Prostate gland (tissue), 2 donors: ENCODE measurements around the gene RBM6. TPM values are rescaled to one million over a fixed set of nuclear protein-coding genes. Genes with fewer than 3 reads are reported as not detected.

ENCODE experiments used
- DNase-seq: peaks from one replicate; pipeline ENCODE4 v3.0.0-alpha.2; 2019; ENCODE audit warnings: low spot score
- H3K27ac ChIP-seq, 2 donors: fragments of 200-600 bp; sonication (generic); 2 replicates each; pipeline ENCODE4 v1.5.1; 2017 to 2019
- H3K27me3 ChIP-seq: fragments of 200-600 bp; sonication (generic); replicated peaks from 2 replicates; pipeline ENCODE4 v1.5.1; 2019; ENCODE audit not compliant: insufficient read depth
- H3K36me3 ChIP-seq, 2 donors: fragments of 200-600 bp; sonication (generic); 1 replicate in 1 of 2; 2 replicates in 1 of 2; pipeline versions ENCODE4 v1.5.1 to v1.8.1; 2017 to 2019
- H3K4me1 ChIP-seq: fragments of 200-600 bp; sonication (generic); replicated peaks from 2 replicates; pipeline ENCODE4 v1.5.1; 2019
- H3K4me3 ChIP-seq, 2 donors: fragments of 200-600 bp; sonication (generic); 2 replicates each; pipeline ENCODE4 v1.5.1; 2017 to 2019
- H3K9me3 ChIP-seq: fragments of 200-600 bp; sonication (generic); 2 replicates; pipeline ENCODE4 v1.5.1; 2017
- POLR2A ChIP-seq: fragments of 450-650 bp; IDR thresholded peaks from one replicate; pipeline ENCODE4 v1.6.1; 2016; ENCODE audit warnings: antibody characterized with exemption, mild to moderate bottlenecking
- POLR2AphosphoS5 ChIP-seq: sonication (generic); formaldehyde crosslinking; IDR thresholded peaks from one replicate; pipeline ENCODE4 v1.6.1; 2017; ENCODE audit warnings: antibody characterized with exemption
- WGBS: methylation state at CpG from one replicate; pipeline ENCODE4 v1.1.5; 2018; 5-methylcytosine and 5-hydroxymethylcytosine counted together
- intact Hi-C: fragments of 100-400 bp; cut with DNase I; formaldehyde crosslinking; loops from one replicate; pipeline ENCODE4 v1.14.2; 2022
- total RNA-seq, 2 donors: library from RNA; depleted of rRNA; stranded (reverse); fragments of >200 nt; gene quantifications; one replicate each; pipeline ENCODE4 v1.1.0, GENCODE V29; 2016
- TF ChIP-seq, protein P1 (sequence below), 4 experiments: fragments of 200-600 bp in 2 of 4; fragments of 450-650 bp in 2 of 4; sonication (generic) in 2 of 4; IDR thresholded peaks; 1 replicate in 3 of 4; 2 replicates in 1 of 4; pipeline ENCODE4 v1.5.1; 2016 to 2019; ENCODE audit warnings: antibody characterized with exemption in 4 of 4, mild to moderate bottlenecking in 2 of 4, moderate library complexity in 2 of 4

The RBM6 gene
- total RNA-seq, 2 donors from 2014 or later, result 53.1 to 176 TPM

DNA sequence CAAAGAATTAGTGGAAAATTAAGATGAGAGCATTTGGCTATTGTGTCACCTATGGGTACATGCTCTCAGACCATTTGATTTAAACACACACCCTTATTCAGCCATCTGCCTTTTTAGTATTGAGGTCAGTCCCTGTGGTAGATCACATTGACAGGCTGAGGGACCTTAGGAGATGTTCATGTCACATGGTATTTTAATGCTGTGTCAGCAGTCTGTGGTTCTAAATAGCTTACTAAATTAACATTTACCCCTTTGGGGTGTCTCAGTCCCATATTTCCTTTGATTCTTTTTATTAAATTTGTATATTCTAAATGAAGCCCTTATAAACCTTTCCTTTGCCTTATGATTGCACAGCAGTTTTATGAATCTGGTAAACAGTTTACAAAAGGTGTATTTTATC lies 151.0 kb downstream of the RBM6 start:
- H3K4me3 ChIP-seq, result peak overlapping the region in 1 of 2 donors; percentile 93

DNA sequence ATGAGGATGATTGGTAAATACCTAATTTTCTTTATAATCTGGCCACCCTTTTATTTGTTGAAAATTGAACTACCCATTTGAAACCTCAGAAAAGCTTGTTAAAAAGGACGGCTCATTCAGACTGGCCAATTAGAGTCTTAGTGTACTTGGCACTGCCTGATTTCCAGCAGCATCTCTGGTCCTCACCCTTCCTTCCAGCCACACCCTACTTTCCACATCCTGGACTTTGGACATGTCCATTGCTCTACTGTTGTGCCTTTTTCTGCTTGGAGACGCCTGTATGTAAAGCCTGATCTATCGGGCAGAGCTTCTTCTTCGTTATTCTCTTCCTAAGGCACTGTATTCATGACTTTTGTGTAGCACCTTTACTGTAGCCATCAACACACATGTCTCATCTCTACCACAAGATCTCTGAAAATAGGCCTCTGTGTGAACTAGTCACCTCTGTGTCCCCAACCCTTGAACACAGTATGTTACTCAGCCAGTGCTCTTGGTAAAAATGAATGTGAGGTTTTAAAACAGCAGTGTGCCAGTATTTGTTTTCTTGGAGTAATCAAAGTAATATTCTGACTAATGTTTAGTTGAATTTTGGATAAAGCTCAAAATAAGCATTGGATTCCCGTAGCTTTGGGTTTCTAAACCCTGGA lies 155.5 kb downstream of the RBM6 start:
- no peak for DNase-seq
- Histone ChIP-seq H3K27ac (no peak overlapping the region), H3K36me3 (peaks cover 14 to 39% of the 10 kb centered on the region in 2 donors), H3K9me3 (no peaks in the 10 kb centered on the region), H3K4me3 (no peak overlapping the region), H3K27me3 (no peaks in the 10 kb centered on the region), H3K4me1 (peaks cover 3% of the 10 kb centered on the region)
- TF ChIP-seq POLR2AphosphoS5, result no peak
- no peak for TF ChIP-seq POLR2A
- TF ChIP-seq, protein P1, sequence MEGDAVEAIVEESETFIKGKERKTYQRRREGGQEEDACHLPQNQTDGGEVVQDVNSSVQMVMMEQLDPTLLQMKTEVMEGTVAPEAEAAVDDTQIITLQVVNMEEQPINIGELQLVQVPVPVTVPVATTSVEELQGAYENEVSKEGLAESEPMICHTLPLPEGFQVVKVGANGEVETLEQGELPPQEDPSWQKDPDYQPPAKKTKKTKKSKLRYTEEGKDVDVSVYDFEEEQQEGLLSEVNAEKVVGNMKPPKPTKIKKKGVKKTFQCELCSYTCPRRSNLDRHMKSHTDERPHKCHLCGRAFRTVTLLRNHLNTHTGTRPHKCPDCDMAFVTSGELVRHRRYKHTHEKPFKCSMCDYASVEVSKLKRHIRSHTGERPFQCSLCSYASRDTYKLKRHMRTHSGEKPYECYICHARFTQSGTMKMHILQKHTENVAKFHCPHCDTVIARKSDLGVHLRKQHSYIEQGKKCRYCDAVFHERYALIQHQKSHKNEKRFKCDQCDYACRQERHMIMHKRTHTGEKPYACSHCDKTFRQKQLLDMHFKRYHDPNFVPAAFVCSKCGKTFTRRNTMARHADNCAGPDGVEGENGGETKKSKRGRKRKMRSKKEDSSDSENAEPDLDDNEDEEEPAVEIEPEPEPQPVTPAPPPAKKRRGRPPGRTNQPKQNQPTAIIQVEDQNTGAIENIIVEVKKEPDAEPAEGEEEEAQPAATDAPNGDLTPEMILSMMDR (IDR thresholded peaks at IDR 0.05), result no peak
- 86% methylated on average over 5 of the region's 5 CpGs for WGBS
- intact Hi-C loops, result no loop called here

More for the DNA sequence above, 151.0 kb downstream of the RBM6 start:
- Histone ChIP-seq H3K4me1 (peaks cover 6% of the 10 kb centered on the region), H3K36me3 (peaks cover 7 to 21% of the 10 kb centered on the region in 2 donors), H3K27ac (no peak overlapping the region), H3K9me3 (no peaks in the 10 kb centered on the region), H3K27me3 (no peaks in the 10 kb centered on the region)
- intact Hi-C loops, result no loop called here
- no peak for DNase-seq
- TF ChIP-seq, protein P1 (IDR thresholded peaks at IDR 0.05), result no peak
- TF ChIP-seq POLR2A, result no peak
- TF ChIP-seq POLR2AphosphoS5, result no peak

DNA sequence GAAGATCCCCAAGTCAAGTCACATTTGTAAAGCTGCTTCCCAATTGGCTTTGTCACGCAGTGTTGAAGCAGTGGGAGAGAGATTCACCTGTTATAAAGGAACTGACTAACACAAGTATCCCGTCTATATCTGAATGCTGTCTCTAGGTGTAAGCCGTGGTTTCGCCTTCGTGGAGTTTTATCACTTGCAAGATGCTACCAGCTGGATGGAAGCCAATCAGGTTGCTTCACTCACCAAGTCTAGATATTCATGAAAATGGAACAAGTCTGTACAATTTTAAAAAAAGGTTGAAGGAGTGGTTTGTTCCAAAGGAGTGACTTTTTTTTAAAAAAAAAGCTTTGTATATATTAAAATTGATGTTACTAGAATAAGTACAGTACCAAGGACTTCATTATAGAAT lies 160.4 kb downstream of the RBM6 start:
- intact Hi-C loops, result no loop called here
- Histone ChIP-seq H3K4me1 (no peaks in the 10 kb centered on the region), H3K4me3 (no peak overlapping the region), H3K27ac (no peak overlapping the region), H3K27me3 (no peaks in the 10 kb centered on the region), H3K36me3 (peaks cover 21 to 62% of the 10 kb centered on the region in 2 donors), H3K9me3 (no peaks in the 10 kb centered on the region)
- no peak for DNase-seq
- WGBS, result 81% methylated on average over 5 of the region's 5 CpGs
- TF ChIP-seq, protein P1 (IDR thresholded peaks at IDR 0.05), result no peak

DNA sequence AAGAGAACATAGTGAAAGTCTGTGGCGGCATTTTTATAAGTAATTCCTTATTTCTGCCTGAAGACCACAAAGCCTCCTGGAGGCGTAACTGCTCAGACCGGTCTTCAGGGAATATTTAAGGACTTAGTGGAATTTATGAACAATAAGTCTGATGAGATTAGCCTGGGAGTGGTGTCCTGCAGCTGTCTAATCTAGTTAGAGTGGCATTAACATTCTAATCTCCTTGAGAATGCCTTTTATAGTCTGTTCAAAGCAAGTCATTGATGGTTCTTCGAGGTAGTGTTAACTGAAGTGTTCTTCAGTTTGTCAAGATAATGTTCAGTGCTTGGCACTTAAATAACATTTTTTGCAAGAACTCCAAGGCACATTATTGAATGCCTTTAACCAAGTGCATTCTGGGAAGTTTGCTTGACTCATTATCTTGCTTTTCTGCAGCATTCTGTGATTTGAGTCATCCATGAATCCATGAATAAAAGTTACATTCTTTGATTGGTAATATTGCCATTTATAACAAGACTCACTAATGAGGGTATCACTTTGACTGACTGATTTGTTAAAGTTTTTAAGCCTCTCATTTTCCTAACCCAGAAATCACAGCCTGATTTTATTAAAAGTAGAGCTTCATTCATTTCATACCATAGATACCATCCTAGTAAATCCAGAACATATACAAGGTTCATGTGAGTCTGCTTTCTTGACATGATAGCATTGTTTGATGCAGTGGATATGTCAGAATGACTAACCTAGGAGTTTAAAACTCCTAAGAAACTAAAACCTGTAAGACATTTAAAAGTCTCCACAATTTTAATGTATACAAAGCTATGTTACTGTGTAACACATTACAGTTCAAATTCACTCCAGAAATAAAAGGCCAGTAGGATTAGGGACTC lies 161.3 kb downstream of the RBM6 start:
- Histone ChIP-seq H3K4me1 (no peaks in the 10 kb centered on the region), H3K27me3 (no peaks in the 10 kb centered on the region), H3K4me3 (no peak overlapping the region), H3K27ac (no peak overlapping the region), H3K36me3 (peaks cover 24 to 66% of the 10 kb centered on the region in 2 donors), H3K9me3 (no peaks in the 10 kb centered on the region)
- TF ChIP-seq, protein P1 (IDR thresholded peaks at IDR 0.05), result no peak
- TF ChIP-seq POLR2A (no peak), POLR2AphosphoS5 (no peak)
- intact Hi-C loops, result no loop called here
- no peak for DNase-seq
- WGBS, result 67% methylated on average over 4 of the region's 4 CpGs
